ENCODE data around the gene EN2.

EN2 gene

GRCh38 chr7:155460926-155461613 is 3.1 kb downstream of the EN2 start:
- no peak for FAIRE-seq

GRCh38 chr7:155461631-155462030 is 3.7 kb downstream of the EN2 start:
- no peak for DNase-seq (ENCODE audit: insufficient read length)
- TF ChIP-seq POLR2AphosphoS5 (IDR thresholded peaks at IDR 0.05; ENCODE audit: low read depth, low read length) (no peak), TAF1 (IDR thresholded peaks at IDR 0.05; ENCODE audit: borderline replicate concordance, low read depth, low read length) (no peak), POLR2A (IDR thresholded peaks at IDR 0.05; ENCODE audit: low read depth, low read length) (no peak)
- no peak for FAIRE-seq

More at GRCh38 chr7:155460926-155461613, 3.1 kb downstream of the EN2 start:
- TF ChIP-seq TAF1 (IDR thresholded peaks at IDR 0.05; ENCODE audit: borderline replicate concordance, low read depth, low read length) (no peak), POLR2A (IDR thresholded peaks at IDR 0.05; ENCODE audit: low read depth, low read length) (no peak), POLR2AphosphoS5 (IDR thresholded peaks at IDR 0.05; ENCODE audit: low read depth, low read length) (no peak)
- no peak for DNase-seq (ENCODE audit: insufficient read length)

GRCh38 chr7:155462163-155462735 is 4.3 kb downstream of the EN2 start:
- no peak for TF ChIP-seq POLR2AphosphoS5 (IDR thresholded peaks at IDR 0.05; ENCODE audit: low read depth, low read length)
- no peak for TF ChIP-seq POLR2A (IDR thresholded peaks at IDR 0.05; ENCODE audit: low read depth, low read length)
- TF ChIP-seq TAF1 (IDR thresholded peaks at IDR 0.05; ENCODE audit: borderline replicate concordance, low read depth, low read length) = no peak
- no peak for DNase-seq (ENCODE audit: insufficient read length)
- FAIRE-seq = no peak

- FAIRE-seq = no peak
- TF ChIP-seq POLR2AphosphoS5 (IDR thresholded peaks at IDR 0.05; ENCODE audit: low read depth, low read length) (no peak), TAF1 (IDR thresholded peaks at IDR 0.05; ENCODE audit: borderline replicate concordance, low read depth, low read length) (no peak), POLR2A (IDR thresholded peaks at IDR 0.05; ENCODE audit: low read depth, low read length) (no peak)
These were observed 5.3 kb downstream of the EN2 start for GRCh38 chr7:155463114-155463811.

GRCh38 chr7:155464183-155464582 is 6.3 kb downstream of the EN2 start:
- TF ChIP-seq POLR2A (IDR thresholded peaks at IDR 0.05; ENCODE audit: low read depth, low read length) (no peak), POLR2AphosphoS5 (IDR thresholded peaks at IDR 0.05; ENCODE audit: low read depth, low read length) (no peak), TAF1 (IDR thresholded peaks at IDR 0.05; ENCODE audit: borderline replicate concordance, low read depth, low read length) (no peak)
- no peak for DNase-seq (ENCODE audit: insufficient read length)

More at GRCh38 chr7:155463114-155463811, 5.3 kb downstream of the EN2 start:
- no peak for DNase-seq (ENCODE audit: insufficient read length)

GRCh38 chr7:155464948-155465739 is 7.2 kb downstream of the EN2 start:
- no peak for DNase-seq (ENCODE audit: insufficient read length)
- FAIRE-seq = no peak

More at GRCh38 chr7:155464183-155464582, 6.3 kb downstream of the EN2 start:
- no peak for FAIRE-seq

GRCh38 chr7:155465761-155466141 is 7.8 kb downstream of the EN2 start:
- FAIRE-seq (no peak), DNase-seq (ENCODE audit: insufficient read length) (no peak)
- TF ChIP-seq POLR2A (IDR thresholded peaks at IDR 0.05; ENCODE audit: low read depth, low read length) = no peak
- TF ChIP-seq POLR2AphosphoS5 (IDR thresholded peaks at IDR 0.05; ENCODE audit: low read depth, low read length) = no peak
- TF ChIP-seq TAF1 (IDR thresholded peaks at IDR 0.05; ENCODE audit: borderline replicate concordance, low read depth, low read length) = no peak

More at GRCh38 chr7:155464948-155465739, 7.2 kb downstream of the EN2 start:
- TF ChIP-seq POLR2A (IDR thresholded peaks at IDR 0.05; ENCODE audit: low read depth, low read length) (no peak), POLR2AphosphoS5 (IDR thresholded peaks at IDR 0.05; ENCODE audit: low read depth, low read length) (no peak), TAF1 (IDR thresholded peaks at IDR 0.05; ENCODE audit: borderline replicate concordance, low read depth, low read length) (no peak)

- DNase-seq (ENCODE audit: insufficient read length) (no peak), FAIRE-seq (no peak)
- TF ChIP-seq TAF1 (IDR thresholded peaks at IDR 0.05; ENCODE audit: borderline replicate concordance, low read depth, low read length) = no peak
- TF ChIP-seq POLR2A (IDR thresholded peaks at IDR 0.05; ENCODE audit: low read depth, low read length) = no peak
- no peak for TF ChIP-seq POLR2AphosphoS5 (IDR thresholded peaks at IDR 0.05; ENCODE audit: low read depth, low read length)
These were observed 8.3 kb downstream of the EN2 start for GRCh38 chr7:155466142-155466813.

GRCh38 chr7:155466814-155467733 is 9.1 kb downstream of the EN2 start:
- DNase-seq (ENCODE audit: insufficient read length) (no peak), FAIRE-seq (no peak)
- TF ChIP-seq POLR2A (IDR thresholded peaks at IDR 0.05; ENCODE audit: low read depth, low read length) (no peak), POLR2AphosphoS5 (IDR thresholded peaks at IDR 0.05; ENCODE audit: low read depth, low read length) (no peak), TAF1 (IDR thresholded peaks at IDR 0.05; ENCODE audit: borderline replicate concordance, low read depth, low read length) (no peak)

All from GM12892 (cell line).